ENCODE data around the gene NOD2. TPM values are rescaled to one million over a fixed set of nuclear protein-coding genes. Genes with fewer than 3 reads are reported as not detected.
A peak's percentile ranks its signal among the peaks of the same experiment; 100 is the strongest.

Gene NOD2
- total and polyA plus RNA-seq, 2 of the 13 experiments (the other 11 are each of a cell fraction or from before 2014, with no cell fraction given) = 0.27 to 0.81 TPM

- TF ChIP-seq ZNF281 (CRISPR knock-in tag; IDR thresholded peaks at IDR 0.05; ENCODE audit: borderline replicate concordance) (peak; percentile 41; the same call in 1 of the 2 replicates), KLF6 (CRISPR knock-in tag; IDR thresholded peaks at IDR 0.05) (0 out of 2 replicates have a peak, but pooled peaks have one; percentile 58), TFE3 (CRISPR knock-in tag; IDR thresholded peaks at IDR 0.05) (no peak), MLXIP (CRISPR knock-in tag; IDR thresholded peaks at IDR 0.05; ENCODE audit: borderline replicate concordance) (no peak), KDM1A (CRISPR knock-in tag; IDR thresholded peaks at IDR 0.05) (no peak), NAIF1 (CRISPR knock-in tag; IDR thresholded peaks at IDR 0.05; ENCODE audit: borderline replicate concordance) (no peak), DNMT3B (CRISPR knock-in tag; conservative IDR thresholded peaks at IDR 0.05) (no peak), ZNF431 (CRISPR knock-in tag; IDR thresholded peaks at IDR 0.05; ENCODE audit: borderline replicate concordance, low read depth) (no peak), ZNF800 (CRISPR knock-in tag; IDR thresholded peaks at IDR 0.05) (no peak), JUN (CRISPR knock-in tag; IDR thresholded peaks at IDR 0.05) (no peak), ZNF768 (CRISPR knock-in tag; IDR thresholded peaks at IDR 0.05) (no peak), AKAP8 (CRISPR knock-in tag; IDR thresholded peaks at IDR 0.05) (no peak), ZBTB46 (CRISPR knock-in tag; IDR thresholded peaks at IDR 0.05; ENCODE audit: borderline replicate concordance) (no peak), ZBTB10 (CRISPR knock-in tag; IDR thresholded peaks at IDR 0.05; ENCODE audit: borderline replicate concordance) (no peak)
Observed at GRCh38 chr16:50741781-50742575, 48.6 kb downstream of the NOD2 start, which contains the start of gene CYLD (continued).

Data from HepG2 (cell line).